Sigmoid colon (tissue), 7 donors: Measurements from ENCODE around the gene LRFN2. TPM values are rescaled to one million over a fixed set of nuclear protein-coding genes. Genes with fewer than 3 reads are reported as not detected.

ENCODE experiments used
- DNase-seq: peaks from one replicate; pipeline ENCODE4 v3.0.0-alpha.2; 2019
- H3K27ac ChIP-seq, 4 donors: fragments of 200-600 bp; sonication (generic); one replicate each; pipeline ENCODE4 v1.5.1; 2016 to 2019; ENCODE audit warnings: mild to moderate bottlenecking in 1 of 4
- H3K27me3 ChIP-seq, 3 donors: fragments of 200-600 bp; sonication (generic); one replicate each; pipeline ENCODE4 v1.5.1; 2019; ENCODE audit warnings: mild to moderate bottlenecking in 1 of 3
- H3K36me3 ChIP-seq, 4 donors: fragments of 200-600 bp; sonication (generic); one replicate each; pipeline ENCODE4 v1.5.1; 2016 to 2019
- H3K4me1 ChIP-seq, 4 donors: fragments of 200-600 bp; sonication (generic); one replicate each; pipeline ENCODE4 v1.5.1; 2017 to 2019
- H3K4me3 ChIP-seq, 4 donors: fragments of 200-600 bp; sonication (generic); one replicate each; pipeline ENCODE4 v1.5.1; 2017 to 2019; ENCODE audit warnings: mild to moderate bottlenecking in 2 of 4, moderate library complexity in 1 of 4
- H3K9me3 ChIP-seq, 4 donors: fragments of 200-600 bp in 3 of 4; sonication (generic) in 3 of 4; one replicate each; pipeline versions ENCODE4 v1.5.1 to v1.6.1; 2013 to 2019
- EP300 ChIP-seq, 4 donors: sonication (generic); formaldehyde crosslinking; IDR thresholded peaks; one replicate each; pipeline ENCODE4 v1.6.1; 2017; ENCODE audit warnings: antibody characterized with exemption in 4 of 4
- POLR2A ChIP-seq, 2 donors: fragments of 450-650 bp; IDR thresholded peaks; one replicate each; pipeline ENCODE4 v1.6.1; 2016; ENCODE audit warnings: antibody characterized with exemption in 2 of 2, mild to moderate bottlenecking in 2 of 2, moderate library complexity in 2 of 2
- POLR2AphosphoS5 ChIP-seq, 4 donors: sonication (generic); formaldehyde crosslinking; IDR thresholded peaks; one replicate each; pipeline ENCODE4 v1.6.1; 2017; ENCODE audit warnings: antibody characterized with exemption in 4 of 4
- WGBS, 2 donors: extraction: QIAGEN DNeasy Blood & Tissue Kit; methylation state at CpG; one replicate each; pipeline ENCODE4 v1.1.7; 2013; 5-methylcytosine and 5-hydroxymethylcytosine counted together
- intact Hi-C: fragments of 100-400 bp; cut with DNase I; formaldehyde crosslinking; loops from one replicate; pipeline ENCODE4 v1.15.1; 2023
- polyA plus RNA-seq, 3 donors: library from polyadenylated mRNA; stranded (reverse); fragments of 200-250 nt; gene quantifications; one replicate each; pipeline ENCODE4 v1.2.3, GENCODE V29; 2013
- total RNA-seq, 4 donors: library from RNA; depleted of rRNA; stranded (reverse); fragments of >200 nt; gene quantifications; one replicate each; pipeline ENCODE4 v1.1.0, GENCODE V29; 2016
- TF ChIP-seq, protein P1 (sequence below), 4 experiments: fragments of 450-650 bp in 3 of 4; fragments of 200-600 bp in 1 of 4; IDR thresholded peaks; one replicate each; pipeline ENCODE4 v1.5.1; 2016 to 2019; ENCODE audit warnings: antibody characterized with exemption in 4 of 4, mild to moderate bottlenecking in 3 of 4, moderate library complexity in 2 of 4
- donor health status: healthy with polysubstance abuse.
- donor health status: Bipolar disorder and iron deficiency.
- donor health status: healthy.

Gene LRFN2
- total and polyA plus RNA-seq, 7 donors = 0.10 to 0.60 (median 0.49) TPM; not detected in 4

DNA sequence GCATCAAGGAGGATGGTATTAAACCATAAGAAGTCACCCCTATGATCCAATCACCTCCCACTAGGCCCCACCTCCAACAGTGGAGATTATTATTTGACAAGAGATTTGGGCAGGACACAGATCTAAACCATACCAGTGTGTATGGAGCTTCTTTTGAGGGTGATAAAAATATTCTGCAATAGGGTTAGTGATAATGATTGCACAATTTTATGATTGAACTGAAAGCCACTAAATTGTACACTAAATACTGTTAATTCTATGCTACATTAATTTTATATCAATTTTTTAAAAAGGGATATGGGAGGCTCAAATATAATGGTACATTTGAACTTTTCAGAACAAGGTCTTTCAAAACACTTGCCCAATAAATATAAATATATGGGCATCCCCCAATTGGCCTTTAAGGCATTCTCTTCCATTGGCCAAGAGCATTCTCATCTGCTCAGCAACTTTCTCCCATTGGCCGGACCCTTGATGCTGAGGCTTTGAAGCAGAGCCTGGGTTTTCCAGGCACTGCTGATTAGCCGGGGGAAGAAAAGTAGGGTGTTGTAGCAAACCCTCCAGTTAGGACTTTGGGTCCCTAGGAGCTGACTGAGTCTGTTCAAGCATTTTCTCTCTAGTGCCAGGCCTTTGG, 209.9 kb downstream of the LRFN2 start:
- Histone ChIP-seq H3K4me1 (no peaks in the 10 kb centered on the region), H3K4me3 (no peak overlapping the region), H3K36me3 (no peaks in the 10 kb centered on the region), H3K27me3 (no peaks in the 10 kb centered on the region), H3K9me3 (no peaks in the 10 kb centered on the region), H3K27ac (no peak overlapping the region)
- no peak for DNase-seq
- intact Hi-C loops = no loop called here
- WGBS, 2 donors = 93 to 97% methylated on average over 2 of the region's 2 CpGs
- TF ChIP-seq POLR2A (IDR thresholded peaks at IDR 0.05) = no peak
- TF ChIP-seq, protein P1, sequence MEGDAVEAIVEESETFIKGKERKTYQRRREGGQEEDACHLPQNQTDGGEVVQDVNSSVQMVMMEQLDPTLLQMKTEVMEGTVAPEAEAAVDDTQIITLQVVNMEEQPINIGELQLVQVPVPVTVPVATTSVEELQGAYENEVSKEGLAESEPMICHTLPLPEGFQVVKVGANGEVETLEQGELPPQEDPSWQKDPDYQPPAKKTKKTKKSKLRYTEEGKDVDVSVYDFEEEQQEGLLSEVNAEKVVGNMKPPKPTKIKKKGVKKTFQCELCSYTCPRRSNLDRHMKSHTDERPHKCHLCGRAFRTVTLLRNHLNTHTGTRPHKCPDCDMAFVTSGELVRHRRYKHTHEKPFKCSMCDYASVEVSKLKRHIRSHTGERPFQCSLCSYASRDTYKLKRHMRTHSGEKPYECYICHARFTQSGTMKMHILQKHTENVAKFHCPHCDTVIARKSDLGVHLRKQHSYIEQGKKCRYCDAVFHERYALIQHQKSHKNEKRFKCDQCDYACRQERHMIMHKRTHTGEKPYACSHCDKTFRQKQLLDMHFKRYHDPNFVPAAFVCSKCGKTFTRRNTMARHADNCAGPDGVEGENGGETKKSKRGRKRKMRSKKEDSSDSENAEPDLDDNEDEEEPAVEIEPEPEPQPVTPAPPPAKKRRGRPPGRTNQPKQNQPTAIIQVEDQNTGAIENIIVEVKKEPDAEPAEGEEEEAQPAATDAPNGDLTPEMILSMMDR (IDR thresholded peaks at IDR 0.05) = no peak
- no peak for TF ChIP-seq EP300 (IDR thresholded peaks at IDR 0.05)
- TF ChIP-seq POLR2AphosphoS5 (IDR thresholded peaks at IDR 0.05) = no peak

DNA sequence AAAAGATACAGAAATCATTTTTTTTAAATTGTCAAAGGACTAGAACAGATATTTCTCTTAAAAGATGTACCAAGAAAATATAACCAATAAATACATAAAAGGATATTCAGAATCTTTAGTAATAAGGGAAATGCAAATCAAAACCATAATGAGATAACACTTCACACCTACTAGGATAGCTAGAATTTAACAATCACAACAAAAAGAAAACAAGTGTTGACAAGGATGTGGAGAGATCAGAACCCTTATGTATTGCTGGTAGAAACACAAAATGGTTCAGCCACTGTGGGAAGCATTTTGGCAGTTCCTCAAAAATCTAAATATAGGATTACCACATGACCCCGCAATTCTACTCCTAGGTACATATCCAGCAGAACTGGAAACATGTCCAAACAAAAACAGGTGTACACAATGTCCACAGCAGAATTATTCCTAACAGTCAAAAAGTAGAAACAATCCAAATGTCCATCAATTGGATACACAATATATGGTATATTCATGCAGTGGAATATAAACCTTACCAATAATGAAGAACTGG, 211.0 kb downstream of the LRFN2 start:
- no peak overlapping the region for H3K4me3 ChIP-seq
- no peaks in the 10 kb centered on the region for H3K4me1 ChIP-seq
- H3K9me3 ChIP-seq = no peaks in the 10 kb centered on the region
- TF ChIP-seq POLR2AphosphoS5 (IDR thresholded peaks at IDR 0.05) (no peak), EP300 (IDR thresholded peaks at IDR 0.05) (no peak), POLR2A (IDR thresholded peaks at IDR 0.05) (no peak)
- TF ChIP-seq, protein P1 (IDR thresholded peaks at IDR 0.05) = no peak
- DNase-seq = no peak
- no peak overlapping the region for H3K27ac ChIP-seq
- WGBS, 2 donors = 75 to 86% methylated on average over 1 of the region's 1 CpG
- H3K36me3 ChIP-seq = no peaks in the 10 kb centered on the region
- intact Hi-C loops = no loop called here
- H3K27me3 ChIP-seq = no peaks in the 10 kb centered on the region

DNA sequence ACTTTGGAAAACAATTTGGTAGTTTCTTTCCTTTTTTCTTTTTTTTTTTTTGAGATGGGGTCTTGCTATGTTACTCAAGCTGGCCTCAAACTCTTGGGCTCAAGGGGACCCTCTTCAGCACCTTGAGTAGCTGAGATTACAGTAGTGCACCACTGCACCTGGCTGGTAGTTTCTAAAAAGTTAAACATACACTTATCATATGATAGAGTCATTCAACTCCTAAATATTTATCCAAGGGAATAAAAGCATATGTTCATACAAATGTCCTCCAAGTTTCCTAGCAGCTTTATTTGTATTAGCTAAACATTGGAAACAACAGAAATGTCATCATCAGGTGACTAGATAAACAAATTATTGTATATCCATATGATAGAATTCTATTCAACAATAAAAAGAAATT, 213.9 kb downstream of the LRFN2 start:
- Histone ChIP-seq H3K36me3 (no peaks in the 10 kb centered on the region), H3K27me3 (no peaks in the 10 kb centered on the region), H3K4me1 (no peaks in the 10 kb centered on the region), H3K4me3 (no peak overlapping the region), H3K9me3 (no peaks in the 10 kb centered on the region), H3K27ac (no peak overlapping the region)
- intact Hi-C loops = no loop called here
- DNase-seq = no peak
- TF ChIP-seq POLR2AphosphoS5 (IDR thresholded peaks at IDR 0.05) = no peak
- TF ChIP-seq EP300 (IDR thresholded peaks at IDR 0.05) = no peak
- TF ChIP-seq POLR2A (IDR thresholded peaks at IDR 0.05) = no peak
- TF ChIP-seq, protein P1 (IDR thresholded peaks at IDR 0.05) = no peak

- Histone ChIP-seq H3K4me1 (no peaks in the 10 kb centered on the region), H3K9me3 (peaks cover 0 to 5% (median 0%) of the 10 kb centered on the region in 4 donors), H3K27me3 (no peaks in the 10 kb centered on the region), H3K27ac (no peak overlapping the region), H3K36me3 (no peaks in the 10 kb centered on the region), H3K4me3 (no peak overlapping the region)
- TF ChIP-seq POLR2A (IDR thresholded peaks at IDR 0.05) (no peak), POLR2AphosphoS5 (IDR thresholded peaks at IDR 0.05) (no peak), EP300 (IDR thresholded peaks at IDR 0.05) (no peak)
- TF ChIP-seq, protein P1 (IDR thresholded peaks at IDR 0.05) = no peak
- 67 to 75% methylated on average over 2 of the region's 2 CpGs for WGBS, 2 donors
- intact Hi-C loops = no loop called here
- no peak for DNase-seq
These were observed 215.5 kb downstream of the LRFN2 start for GRCh38 chr6:40371621-40372020.

DNA sequence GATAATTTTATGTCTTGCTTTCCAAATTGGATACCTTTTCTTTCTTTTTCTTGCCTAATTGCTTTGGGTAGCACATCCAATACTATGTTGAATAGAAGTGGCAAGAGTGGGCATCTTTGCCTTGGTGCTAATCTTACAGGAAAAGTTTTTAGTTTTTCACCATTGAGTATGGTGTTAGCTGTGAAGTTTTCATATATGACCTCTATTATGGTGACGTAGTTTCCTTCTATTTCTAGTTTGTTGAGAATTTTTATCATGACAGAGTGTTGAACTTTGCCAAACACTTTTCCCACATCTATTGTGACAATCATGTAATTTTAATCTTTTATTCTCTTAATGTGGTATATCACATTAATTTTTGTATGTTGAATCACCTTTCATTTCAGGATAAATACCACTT, 216.1 kb downstream of the LRFN2 start:
- no peak overlapping the region for H3K4me3 ChIP-seq
- TF ChIP-seq EP300 (IDR thresholded peaks at IDR 0.05) = no peak
- TF ChIP-seq, protein P1 (IDR thresholded peaks at IDR 0.05) = no peak
- TF ChIP-seq POLR2A (IDR thresholded peaks at IDR 0.05) = no peak
- no peak for TF ChIP-seq POLR2AphosphoS5 (IDR thresholded peaks at IDR 0.05)
- H3K27ac ChIP-seq = no peak overlapping the region
- no peak for DNase-seq
- 91 to 98% methylated on average over 1 of the region's 1 CpG for WGBS, 2 donors
- H3K27me3 ChIP-seq = no peaks in the 10 kb centered on the region
- intact Hi-C loops = no loop called here
- no peaks in the 10 kb centered on the region for H3K4me1 ChIP-seq
- H3K36me3 ChIP-seq = no peaks in the 10 kb centered on the region
- peaks cover 0 to 5% (median 0%) of the 10 kb centered on the region in 4 donors for H3K9me3 ChIP-seq
